Ishikawa (cell line): ENCODE results near the gene COL9A1.

ENCODE experiments used
- CEBPB ChIP-seq: IDR thresholded peaks from 2 replicates; pipeline ENCODE4 v1.6.1; 2012
- EGR1 ChIP-seq: IDR thresholded peaks from 2 replicates; pipeline ENCODE4 v1.6.1; 2012
- EP300 ChIP-seq: IDR thresholded peaks from 2 replicates; pipeline ENCODE4 v1.6.1; 2012; ENCODE audit warnings: borderline replicate concordance
- NFIC ChIP-seq: IDR thresholded peaks from 2 replicates; pipeline ENCODE4 v1.6.1; 2012
- RAD21 ChIP-seq: IDR thresholded peaks from 2 replicates; pipeline ENCODE4 v1.6.1; 2012; ENCODE audit warnings: low read depth
- TAF1 ChIP-seq: IDR thresholded peaks from 2 replicates; pipeline ENCODE4 v1.6.1; 2012; ENCODE audit warnings: low read depth, mild to moderate bottlenecking
- TCF12 ChIP-seq: IDR thresholded peaks from 2 replicates; pipeline ENCODE4 v1.6.1; 2012; ENCODE audit warnings: low read depth
- TEAD4 ChIP-seq: IDR thresholded peaks from 2 replicates; pipeline ENCODE4 v1.6.1; 2012
- YY1 ChIP-seq: IDR thresholded peaks from 2 replicates; pipeline ENCODE4 v1.6.1; 2012; ENCODE audit warnings: low read depth
- ZBTB7A ChIP-seq: IDR thresholded peaks from 2 replicates; pipeline ENCODE4 v1.6.1; 2012; ENCODE audit warnings: low read depth
- TF ChIP-seq, protein P1 (sequence below): IDR thresholded peaks from 2 replicates; pipeline ENCODE4 v1.6.1; 2012; ENCODE audit warnings: low read depth, mild to moderate bottlenecking
- TF ChIP-seq, protein P2 (sequence below): IDR thresholded peaks from 2 replicates; pipeline ENCODE4 v1.6.1; 2012
- TF ChIP-seq, protein P3 (sequence below): IDR thresholded peaks from 2 replicates; pipeline ENCODE4 v1.6.1; 2012

DNA sequence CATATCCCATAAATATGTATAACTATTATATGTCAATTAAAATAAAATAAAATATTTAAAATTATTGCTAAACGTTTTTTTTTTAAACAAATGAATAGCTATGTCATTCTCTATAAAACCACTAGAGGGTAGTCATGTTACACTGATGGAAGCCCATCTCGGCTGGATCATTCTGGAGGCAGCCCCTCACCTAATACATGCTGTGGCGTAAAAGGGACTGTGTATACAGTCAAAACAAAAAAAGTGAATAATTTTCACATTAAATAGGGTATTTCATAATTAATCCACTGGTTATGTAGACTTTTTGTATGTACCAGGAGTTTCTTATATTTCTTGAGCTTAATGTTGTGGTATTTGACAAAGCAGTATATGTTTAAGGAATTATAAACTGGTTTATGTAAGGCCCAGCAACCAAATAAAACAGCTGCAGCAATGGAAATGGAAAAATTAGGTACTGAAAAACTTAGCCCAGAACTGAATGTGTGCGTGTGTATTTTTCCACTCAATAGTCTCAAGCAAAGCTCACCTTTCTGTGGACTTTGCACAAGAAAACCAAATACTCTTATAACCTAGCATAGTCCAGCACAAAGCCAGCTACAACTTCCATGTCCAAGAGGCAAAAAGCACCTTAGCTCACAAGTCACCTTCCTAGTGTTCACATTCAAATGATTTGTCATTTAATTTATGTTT, 81.7 kb downstream of the COL9A1 start:
- TF ChIP-seq, protein P1, sequence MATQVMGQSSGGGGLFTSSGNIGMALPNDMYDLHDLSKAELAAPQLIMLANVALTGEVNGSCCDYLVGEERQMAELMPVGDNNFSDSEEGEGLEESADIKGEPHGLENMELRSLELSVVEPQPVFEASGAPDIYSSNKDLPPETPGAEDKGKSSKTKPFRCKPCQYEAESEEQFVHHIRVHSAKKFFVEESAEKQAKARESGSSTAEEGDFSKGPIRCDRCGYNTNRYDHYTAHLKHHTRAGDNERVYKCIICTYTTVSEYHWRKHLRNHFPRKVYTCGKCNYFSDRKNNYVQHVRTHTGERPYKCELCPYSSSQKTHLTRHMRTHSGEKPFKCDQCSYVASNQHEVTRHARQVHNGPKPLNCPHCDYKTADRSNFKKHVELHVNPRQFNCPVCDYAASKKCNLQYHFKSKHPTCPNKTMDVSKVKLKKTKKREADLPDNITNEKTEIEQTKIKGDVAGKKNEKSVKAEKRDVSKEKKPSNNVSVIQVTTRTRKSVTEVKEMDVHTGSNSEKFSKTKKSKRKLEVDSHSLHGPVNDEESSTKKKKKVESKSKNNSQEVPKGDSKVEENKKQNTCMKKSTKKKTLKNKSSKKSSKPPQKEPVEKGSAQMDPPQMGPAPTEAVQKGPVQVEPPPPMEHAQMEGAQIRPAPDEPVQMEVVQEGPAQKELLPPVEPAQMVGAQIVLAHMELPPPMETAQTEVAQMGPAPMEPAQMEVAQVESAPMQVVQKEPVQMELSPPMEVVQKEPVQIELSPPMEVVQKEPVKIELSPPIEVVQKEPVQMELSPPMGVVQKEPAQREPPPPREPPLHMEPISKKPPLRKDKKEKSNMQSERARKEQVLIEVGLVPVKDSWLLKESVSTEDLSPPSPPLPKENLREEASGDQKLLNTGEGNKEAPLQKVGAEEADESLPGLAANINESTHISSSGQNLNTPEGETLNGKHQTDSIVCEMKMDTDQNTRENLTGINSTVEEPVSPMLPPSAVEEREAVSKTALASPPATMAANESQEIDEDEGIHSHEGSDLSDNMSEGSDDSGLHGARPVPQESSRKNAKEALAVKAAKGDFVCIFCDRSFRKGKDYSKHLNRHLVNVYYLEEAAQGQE = no peak
- no peak for TF ChIP-seq YY1
- TF ChIP-seq RAD21 = peak; percentile 77
- no peak for TF ChIP-seq TAF1
- no peak for TF ChIP-seq TCF12
- no peak for TF ChIP-seq CEBPB
- no peak for TF ChIP-seq NFIC
- TF ChIP-seq, protein P2, sequence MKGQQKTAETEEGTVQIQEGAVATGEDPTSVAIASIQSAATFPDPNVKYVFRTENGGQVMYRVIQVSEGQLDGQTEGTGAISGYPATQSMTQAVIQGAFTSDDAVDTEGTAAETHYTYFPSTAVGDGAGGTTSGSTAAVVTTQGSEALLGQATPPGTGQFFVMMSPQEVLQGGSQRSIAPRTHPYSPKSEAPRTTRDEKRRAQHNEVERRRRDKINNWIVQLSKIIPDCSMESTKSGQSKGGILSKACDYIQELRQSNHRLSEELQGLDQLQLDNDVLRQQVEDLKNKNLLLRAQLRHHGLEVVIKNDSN = no peak
- TF ChIP-seq TEAD4 = no peak
- no peak for TF ChIP-seq ZBTB7A
- TF ChIP-seq EP300 = no peak
- no peak for TF ChIP-seq EGR1
- TF ChIP-seq, protein P3, sequence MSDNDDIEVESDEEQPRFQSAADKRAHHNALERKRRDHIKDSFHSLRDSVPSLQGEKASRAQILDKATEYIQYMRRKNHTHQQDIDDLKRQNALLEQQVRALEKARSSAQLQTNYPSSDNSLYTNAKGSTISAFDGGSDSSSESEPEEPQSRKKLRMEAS = no peak
